ENCODE results near the gene FAM222A. TPM values are rescaled to one million over a fixed set of nuclear protein-coding genes. Genes with fewer than 3 reads are reported as not detected.
A peak's percentile ranks its signal among the peaks of the same experiment; 100 is the strongest.

Gene FAM222A
- total RNA-seq, 1 donor, result 0.36 TPM

DNA sequence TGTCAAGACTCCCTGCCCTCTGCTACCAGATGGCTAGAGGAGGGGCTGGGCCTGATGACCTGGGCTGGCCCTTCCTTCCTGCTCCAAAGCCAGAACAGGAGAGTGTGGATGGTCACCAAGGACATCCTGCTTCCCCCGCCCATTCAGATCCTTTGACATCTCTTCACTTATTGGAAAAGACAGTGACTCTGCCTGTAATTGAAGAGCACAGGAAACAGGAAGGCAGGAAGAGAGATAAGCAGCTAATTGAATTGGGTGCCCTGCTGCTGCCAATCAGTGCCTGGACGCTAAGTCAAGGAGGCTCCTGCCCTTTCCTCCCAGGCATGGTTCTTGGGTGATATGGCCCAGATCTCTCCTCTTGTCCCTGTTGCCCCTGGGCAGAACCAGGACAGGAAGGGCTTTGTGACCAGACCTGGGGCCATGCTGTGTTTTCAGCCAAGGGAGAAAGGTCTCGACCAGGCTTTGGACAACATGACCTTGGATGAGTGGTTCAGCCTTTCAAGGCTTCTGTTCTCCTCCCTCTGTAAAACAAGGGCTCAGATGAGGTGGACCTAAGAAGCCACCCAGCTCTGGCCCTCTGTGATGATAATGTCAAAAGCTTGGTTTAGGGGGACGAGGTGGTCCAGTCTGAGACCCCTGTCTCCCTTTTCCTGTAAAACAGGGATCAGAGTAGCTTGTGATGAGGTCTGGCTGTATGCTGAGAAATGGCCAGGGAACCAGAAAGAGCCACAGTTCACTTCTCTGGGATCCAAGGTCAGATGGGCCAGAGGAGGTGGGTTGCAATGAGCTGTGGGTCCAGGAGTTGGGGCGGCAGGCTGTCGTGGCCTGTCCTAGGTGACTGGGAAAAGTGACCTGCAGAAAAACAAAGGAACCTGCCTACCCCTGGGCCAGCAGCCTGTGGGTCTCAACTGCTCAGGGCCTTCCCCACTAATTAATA lies 38.8 kb downstream of the FAM222A start:
- H3K27ac ChIP-seq (ENCODE audit: low read depth, low read length), result no peak overlapping the region
- TF ChIP-seq, protein P1, sequence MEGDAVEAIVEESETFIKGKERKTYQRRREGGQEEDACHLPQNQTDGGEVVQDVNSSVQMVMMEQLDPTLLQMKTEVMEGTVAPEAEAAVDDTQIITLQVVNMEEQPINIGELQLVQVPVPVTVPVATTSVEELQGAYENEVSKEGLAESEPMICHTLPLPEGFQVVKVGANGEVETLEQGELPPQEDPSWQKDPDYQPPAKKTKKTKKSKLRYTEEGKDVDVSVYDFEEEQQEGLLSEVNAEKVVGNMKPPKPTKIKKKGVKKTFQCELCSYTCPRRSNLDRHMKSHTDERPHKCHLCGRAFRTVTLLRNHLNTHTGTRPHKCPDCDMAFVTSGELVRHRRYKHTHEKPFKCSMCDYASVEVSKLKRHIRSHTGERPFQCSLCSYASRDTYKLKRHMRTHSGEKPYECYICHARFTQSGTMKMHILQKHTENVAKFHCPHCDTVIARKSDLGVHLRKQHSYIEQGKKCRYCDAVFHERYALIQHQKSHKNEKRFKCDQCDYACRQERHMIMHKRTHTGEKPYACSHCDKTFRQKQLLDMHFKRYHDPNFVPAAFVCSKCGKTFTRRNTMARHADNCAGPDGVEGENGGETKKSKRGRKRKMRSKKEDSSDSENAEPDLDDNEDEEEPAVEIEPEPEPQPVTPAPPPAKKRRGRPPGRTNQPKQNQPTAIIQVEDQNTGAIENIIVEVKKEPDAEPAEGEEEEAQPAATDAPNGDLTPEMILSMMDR (IDR thresholded peaks at IDR 0.05; ENCODE audit: extremely low read depth, low read depth, low read length), result no peak
- H3K4me1 ChIP-seq (ENCODE audit: insufficient read depth, low read length), result no peaks in the 10 kb centered on the region
- H2AFZ ChIP-seq (ENCODE audit: low read length), result no peak overlapping the region
- no peak overlapping the region for H3K4me2 ChIP-seq (ENCODE audit: insufficient read depth, low read length)
- peak; percentile 23 for DNase-seq (ENCODE audit: insufficient read length, low spot score, missing footprints)
- H3K79me2 ChIP-seq (ENCODE audit: insufficient read depth, low read length), result no peaks in the 10 kb centered on the region
- H3K27me3 ChIP-seq (ENCODE audit: insufficient read depth, low read length), result peaks cover 5% of the 10 kb centered on the region
- H3K36me3 ChIP-seq (ENCODE audit: insufficient read depth, low read length), result no peaks in the 10 kb centered on the region
- peaks cover 2% of the 10 kb centered on the region for H3K9me3 ChIP-seq (ENCODE audit: low read depth, low read length)
- no peaks in the 10 kb centered on the region for H4K20me1 ChIP-seq (ENCODE audit: insufficient read depth, low read length)
- no peak overlapping the region for H3K4me3 ChIP-seq (ENCODE audit: insufficient read depth, low read length)

DNA sequence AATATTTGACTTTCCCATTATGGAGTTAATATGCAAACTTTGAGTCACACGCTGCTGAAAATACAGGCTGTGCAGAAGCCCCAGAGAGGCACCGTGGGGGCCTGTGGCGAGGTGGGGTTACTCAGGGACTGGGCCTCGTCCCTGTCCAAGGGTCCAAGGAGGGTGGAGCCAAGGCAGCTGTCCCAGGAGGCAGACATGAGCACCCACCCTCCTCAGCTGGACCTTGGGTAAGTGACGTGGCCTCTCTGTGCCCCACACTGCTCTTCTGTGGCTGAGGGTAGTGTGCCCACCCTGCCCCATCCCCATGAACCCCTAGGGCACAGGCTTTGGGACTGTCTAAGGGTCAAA lies 39.4 kb downstream of the FAM222A start:
- Histone ChIP-seq H2AFZ (ENCODE audit: low read length) (no peak overlapping the region), H3K4me1 (ENCODE audit: insufficient read depth, low read length) (no peaks in the 10 kb centered on the region), H4K20me1 (ENCODE audit: insufficient read depth, low read length) (no peaks in the 10 kb centered on the region), H3K27ac (ENCODE audit: low read depth, low read length) (no peak overlapping the region), H3K4me3 (ENCODE audit: insufficient read depth, low read length) (no peak overlapping the region), H3K27me3 (ENCODE audit: insufficient read depth, low read length) (peaks cover 5% of the 10 kb centered on the region), H3K36me3 (ENCODE audit: insufficient read depth, low read length) (no peaks in the 10 kb centered on the region), H3K79me2 (ENCODE audit: insufficient read depth, low read length) (no peaks in the 10 kb centered on the region), H3K4me2 (ENCODE audit: insufficient read depth, low read length) (no peak overlapping the region), H3K9me3 (ENCODE audit: low read depth, low read length) (peaks cover 2% of the 10 kb centered on the region)
- TF ChIP-seq, protein P1 (IDR thresholded peaks at IDR 0.05; ENCODE audit: extremely low read depth, low read depth, low read length), result no peak
- peak; percentile 26 for DNase-seq (ENCODE audit: insufficient read length, low spot score, missing footprints)

DNA sequence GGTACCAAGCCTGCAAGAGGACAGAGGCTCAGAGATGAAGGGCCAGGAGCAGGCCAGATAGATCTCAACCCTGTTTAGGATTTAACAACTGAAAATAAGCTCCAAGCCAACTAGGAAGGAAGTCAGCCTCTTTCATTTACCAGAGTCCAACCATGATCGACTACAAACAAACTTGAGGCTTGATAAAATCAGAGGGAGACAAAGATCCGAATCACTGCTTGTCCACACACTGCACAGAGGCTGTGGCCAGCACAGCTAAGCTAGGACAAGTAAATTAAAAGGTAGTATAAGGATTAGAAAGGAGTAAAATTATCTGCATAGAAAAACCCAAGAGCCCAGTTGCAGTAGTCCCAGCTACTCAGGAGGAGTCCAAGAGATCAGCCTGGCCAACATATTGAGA lies 40.3 kb downstream of the FAM222A start:
- H2AFZ ChIP-seq (ENCODE audit: low read length), result no peak overlapping the region
- H3K4me1 ChIP-seq (ENCODE audit: insufficient read depth, low read length), result no peaks in the 10 kb centered on the region
- peaks cover 5% of the 10 kb centered on the region for H3K27me3 ChIP-seq (ENCODE audit: insufficient read depth, low read length)
- no peak overlapping the region for H3K4me2 ChIP-seq (ENCODE audit: insufficient read depth, low read length)
- H3K9me3 ChIP-seq (ENCODE audit: low read depth, low read length), result peaks cover 2% of the 10 kb centered on the region
- TF ChIP-seq, protein P1 (IDR thresholded peaks at IDR 0.05; ENCODE audit: extremely low read depth, low read depth, low read length), result no peak
- H3K36me3 ChIP-seq (ENCODE audit: insufficient read depth, low read length), result no peaks in the 10 kb centered on the region
- no peaks in the 10 kb centered on the region for H4K20me1 ChIP-seq (ENCODE audit: insufficient read depth, low read length)
- H3K4me3 ChIP-seq (ENCODE audit: insufficient read depth, low read length), result no peak overlapping the region
- no peaks in the 10 kb centered on the region for H3K79me2 ChIP-seq (ENCODE audit: insufficient read depth, low read length)
- H3K27ac ChIP-seq (ENCODE audit: low read depth, low read length), result no peak overlapping the region
- DNase-seq (ENCODE audit: insufficient read length, low spot score, missing footprints), result peak; percentile 52

- Histone ChIP-seq H3K9me3 (ENCODE audit: low read depth, low read length) (peaks cover 2% of the 10 kb centered on the region), H3K4me1 (ENCODE audit: insufficient read depth, low read length) (no peaks in the 10 kb centered on the region), H4K20me1 (ENCODE audit: insufficient read depth, low read length) (no peaks in the 10 kb centered on the region), H3K27me3 (ENCODE audit: insufficient read depth, low read length) (peaks cover 5% of the 10 kb centered on the region), H3K4me2 (ENCODE audit: insufficient read depth, low read length) (no peak overlapping the region), H3K27ac (ENCODE audit: low read depth, low read length) (no peak overlapping the region), H3K79me2 (ENCODE audit: insufficient read depth, low read length) (no peaks in the 10 kb centered on the region), H3K4me3 (ENCODE audit: insufficient read depth, low read length) (no peak overlapping the region), H2AFZ (ENCODE audit: low read length) (no peak overlapping the region), H3K36me3 (ENCODE audit: insufficient read depth, low read length) (no peaks in the 10 kb centered on the region)
- TF ChIP-seq, protein P1 (IDR thresholded peaks at IDR 0.05; ENCODE audit: extremely low read depth, low read depth, low read length), result no peak
- no peak for DNase-seq (ENCODE audit: insufficient read length, low spot score, missing footprints)
Observed at GRCh38 chr12:109756457-109756856, 42.8 kb downstream of the FAM222A start.

Measured in osteoblast (primary cell).